Measurements from ENCODE around the gene FAM3C.

The FAM3C gene

GRCh38 chr7:121410829-121411596 is 14.9 kb upstream of the FAM3C start:
- no peak for DNase-seq (ENCODE audit: low read depth, low spot score)

DNA sequence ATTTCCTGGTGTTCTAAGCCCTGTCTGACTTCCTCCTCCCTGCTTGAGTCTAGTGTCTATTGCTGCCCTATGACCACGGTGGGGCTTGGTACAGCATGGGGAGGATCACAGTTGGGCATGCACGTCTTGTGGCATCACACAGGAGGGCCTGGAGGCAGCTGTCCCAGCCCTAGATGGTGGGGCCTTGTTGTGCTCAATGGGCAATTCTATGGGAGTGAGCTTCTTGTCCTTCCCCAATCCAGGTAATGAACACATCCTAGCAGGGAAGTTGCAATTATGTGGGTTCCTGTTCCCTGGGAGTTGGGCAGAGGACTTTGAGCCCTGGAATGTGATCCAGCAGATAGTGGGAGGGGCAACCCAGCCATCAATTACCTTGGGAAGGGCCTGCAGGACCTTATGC is 10.8 kb upstream of the FAM3C start:
- no peak for DNase-seq (ENCODE audit: low read depth, low spot score)

DNA sequence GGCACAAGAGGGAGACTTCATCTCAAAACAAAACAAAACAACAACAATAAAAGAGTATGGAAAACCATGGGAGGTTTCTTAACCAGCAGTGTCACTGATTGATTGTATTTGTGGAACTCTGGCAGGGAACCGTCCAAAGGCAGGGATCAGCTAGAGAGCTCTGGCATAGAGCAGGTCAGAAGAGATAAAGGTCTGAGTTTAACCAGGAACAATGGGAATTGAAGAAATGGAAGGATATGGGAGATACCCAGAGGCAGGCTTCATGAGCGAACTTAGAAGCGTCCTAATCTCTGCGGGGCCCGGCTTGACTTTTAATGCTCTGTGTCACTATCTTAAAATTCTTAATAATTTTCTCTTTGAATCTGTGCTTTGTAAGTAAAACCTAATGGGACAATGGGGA is 10.4 kb upstream of the FAM3C start:
- DNase-seq (ENCODE audit: low read depth, low spot score), result no peak

- DNase-seq (ENCODE audit: low read depth, low spot score), result no peak
These were observed 8.2 kb upstream of the FAM3C start for GRCh38 chr7:121404348-121404747.

DNA sequence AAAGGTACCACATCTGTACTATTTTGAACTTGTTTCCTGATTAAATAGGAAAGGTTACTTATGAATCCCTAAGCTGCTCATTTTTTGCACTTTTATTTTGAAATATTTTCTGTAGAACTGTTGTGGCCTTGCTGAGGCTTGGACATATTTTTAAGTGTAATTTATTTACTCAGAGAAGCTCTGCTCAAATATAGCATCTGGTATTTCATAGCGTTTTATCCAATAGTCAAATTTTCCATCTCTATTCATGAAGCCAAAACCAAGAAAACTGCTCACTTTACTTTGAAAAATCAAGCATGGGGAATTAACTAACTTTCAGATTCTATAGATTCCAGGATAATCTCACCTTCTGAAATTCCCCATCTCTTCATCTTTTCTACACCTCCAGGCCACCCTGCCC is 6.6 kb upstream of the FAM3C start:
- no peak for DNase-seq (ENCODE audit: low read depth, low spot score)

GRCh38 chr7:121401896-121402295 is 5.8 kb upstream of the FAM3C start:
- no peak for DNase-seq (ENCODE audit: low read depth, low spot score)

- DNase-seq (ENCODE audit: low read depth, low spot score), result no peak
These were observed 2.1 kb upstream of the FAM3C start for GRCh38 chr7:121398246-121398645.

DNA sequence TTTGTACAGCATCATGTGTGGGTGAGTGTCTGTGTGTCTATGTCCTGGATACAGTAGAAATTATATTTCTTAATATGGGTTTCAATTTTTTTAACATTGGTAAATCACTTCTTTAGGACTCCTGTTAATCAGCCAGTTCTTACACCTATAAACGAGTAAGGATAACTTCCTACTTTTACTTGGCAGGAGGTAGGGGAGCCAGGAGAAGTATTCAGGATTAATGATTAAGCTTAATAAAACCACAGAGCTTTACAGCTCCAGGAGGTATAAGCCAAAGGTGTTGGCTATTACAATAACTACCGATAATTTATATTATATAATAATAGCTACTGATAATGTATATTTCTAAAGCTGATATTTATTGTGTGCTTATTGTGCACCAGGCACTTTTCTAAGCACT is 1.7 kb upstream of the FAM3C start:
- DNase-seq (ENCODE audit: low read depth, low spot score), result no peak

DNA sequence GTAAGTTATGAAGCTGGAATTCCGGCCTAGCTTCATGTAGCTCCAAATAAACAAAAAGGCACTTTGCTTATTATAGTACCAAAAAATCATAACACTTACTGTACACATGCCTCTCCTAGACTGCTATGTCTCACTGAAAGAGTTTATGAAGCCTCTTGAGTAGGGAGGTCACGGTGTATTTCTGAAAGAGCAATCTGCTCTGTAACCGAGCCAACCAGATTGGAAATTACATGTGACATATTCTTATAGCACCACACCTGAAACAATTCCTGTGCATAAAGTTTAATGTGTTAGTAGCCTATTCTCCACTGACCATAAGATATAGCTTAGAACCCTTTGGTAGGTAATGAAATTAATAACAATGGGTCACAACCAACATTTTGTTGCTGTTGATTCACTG is 1.3 kb upstream of the FAM3C start:
- DNase-seq (ENCODE audit: low read depth, low spot score), result no peak

DNA sequence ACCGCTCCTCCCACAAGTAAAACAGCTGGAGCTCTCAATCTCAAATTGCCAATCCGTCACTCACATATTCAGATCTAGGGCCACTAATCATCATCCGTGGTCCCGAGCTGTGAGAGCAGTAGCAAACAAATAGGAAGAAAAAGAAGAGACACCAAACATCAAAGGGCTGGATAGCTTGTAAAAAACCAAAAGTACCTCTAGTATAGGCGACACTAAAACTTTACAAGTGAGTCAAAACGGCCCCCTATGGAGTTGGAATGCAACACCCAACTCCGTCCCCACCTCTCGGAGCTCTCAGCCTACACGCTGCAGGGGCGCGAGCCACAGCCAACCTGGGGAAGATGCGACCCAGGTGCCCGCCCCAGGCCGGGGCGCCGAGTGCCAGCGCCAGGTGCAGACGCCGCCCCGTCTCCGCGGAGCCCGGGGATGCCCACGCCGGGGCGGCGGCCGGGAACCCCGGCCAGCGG is 581 bp downstream of the FAM3C start:
- peak; percentile 56 for DNase-seq (ENCODE audit: low read depth, low spot score)

DNA sequence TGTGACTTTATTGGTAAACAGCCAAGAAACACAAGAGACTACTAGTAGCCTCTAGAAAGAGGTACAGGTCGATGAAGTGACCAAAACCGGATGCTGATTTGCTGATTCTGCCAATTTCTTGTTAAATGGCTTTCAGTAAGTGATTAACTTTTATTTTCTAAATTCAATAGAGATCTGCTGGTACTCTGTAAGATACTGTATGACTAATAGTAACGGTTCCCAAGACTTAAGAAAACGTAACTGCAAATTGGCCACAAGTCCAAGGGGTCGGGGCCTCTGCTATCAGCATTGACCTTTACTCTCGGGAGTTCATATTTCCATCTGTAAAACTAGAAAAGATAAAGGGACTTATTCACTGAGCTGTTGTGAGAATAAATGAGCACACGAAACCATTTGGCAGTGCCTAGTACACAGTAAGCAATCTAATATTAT is 1.4 kb downstream of the FAM3C start:
- peak; percentile 15 for DNase-seq (ENCODE audit: low read depth, low spot score)

GRCh38 chr7:121393005-121393366 is 3.1 kb downstream of the FAM3C start:
- no peak for DNase-seq (ENCODE audit: low read depth, low spot score)

- no peak for DNase-seq (ENCODE audit: low read depth, low spot score)
These were observed 3.7 kb downstream of the FAM3C start for GRCh38 chr7:121392277-121393004.

DNA sequence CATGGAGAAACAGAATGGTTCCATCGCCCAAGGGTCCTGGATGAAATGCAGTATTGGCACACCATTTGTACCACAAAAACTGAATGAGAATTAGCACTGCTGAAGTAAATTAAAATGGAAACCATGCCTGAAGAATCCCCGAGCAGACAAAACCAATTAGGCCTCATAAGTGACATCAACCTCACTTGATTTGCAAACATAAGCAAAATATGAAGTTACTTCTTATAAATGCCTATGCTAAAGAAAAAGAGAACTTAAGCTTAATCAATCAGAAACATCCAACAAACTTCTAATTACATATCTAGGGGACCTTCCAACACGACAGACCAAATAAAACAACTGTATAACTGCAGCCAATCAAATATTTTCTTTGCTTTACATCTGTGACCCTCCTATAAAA is 4.4 kb downstream of the FAM3C start:
- DNase-seq (ENCODE audit: low read depth, low spot score), result no peak

DNA sequence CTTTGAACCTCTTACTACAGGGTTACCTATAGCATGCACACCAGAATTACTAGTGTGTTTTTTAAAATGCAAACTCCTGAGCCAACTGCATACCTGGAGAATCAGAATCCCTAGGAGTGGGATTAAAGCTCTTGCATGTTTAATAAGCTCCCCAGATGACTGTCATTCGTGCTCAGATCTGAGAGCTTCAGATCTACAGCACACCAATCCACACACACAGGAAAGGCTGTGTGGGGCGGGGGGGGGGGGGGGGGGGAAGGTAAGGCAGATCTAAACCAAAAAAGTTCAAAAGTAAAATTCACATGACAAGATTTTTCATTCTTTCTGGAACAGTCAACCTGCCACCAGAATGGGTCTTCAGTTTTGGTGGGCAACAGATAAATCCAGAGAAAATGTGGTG is 5.5 kb downstream of the FAM3C start:
- DNase-seq (ENCODE audit: low read depth, low spot score), result no peak

- DNase-seq (ENCODE audit: low read depth, low spot score), result no peak
These were observed 6.0 kb downstream of the FAM3C start for GRCh38 chr7:121390109-121390508.

- DNase-seq (ENCODE audit: low read depth, low spot score), result no peak
These were observed 7.2 kb downstream of the FAM3C start for GRCh38 chr7:121388950-121389349.

DNA sequence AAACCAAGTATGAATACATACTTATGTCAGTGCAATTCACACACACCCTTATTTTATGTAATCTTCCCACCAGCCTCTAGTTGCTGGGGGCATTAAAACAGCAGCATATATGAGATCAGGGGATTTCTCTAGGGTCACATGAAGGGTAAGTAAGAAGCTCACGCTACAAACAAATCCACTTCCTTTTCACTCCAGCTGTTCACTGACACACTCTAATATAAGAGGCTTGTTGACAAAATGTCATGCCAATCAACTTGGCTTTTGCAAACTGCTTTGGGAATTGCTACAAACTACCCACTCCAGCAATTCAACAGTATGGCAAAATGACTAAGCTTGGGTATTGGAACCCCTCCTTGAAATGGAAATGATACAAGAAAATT is 10.3 kb downstream of the FAM3C start:
- DNase-seq (ENCODE audit: low read depth, low spot score), result peak; percentile 19

GRCh38 chr7:121385056-121385799 is 10.9 kb downstream of the FAM3C start:
- DNase-seq (ENCODE audit: low read depth, low spot score), result no peak

- DNase-seq (ENCODE audit: low read depth, low spot score), result no peak
These were observed 11.8 kb downstream of the FAM3C start for GRCh38 chr7:121384265-121384664.

GRCh38 chr7:121383235-121383910 is 12.7 kb downstream of the FAM3C start:
- no peak for DNase-seq (ENCODE audit: low read depth, low spot score)

DNA sequence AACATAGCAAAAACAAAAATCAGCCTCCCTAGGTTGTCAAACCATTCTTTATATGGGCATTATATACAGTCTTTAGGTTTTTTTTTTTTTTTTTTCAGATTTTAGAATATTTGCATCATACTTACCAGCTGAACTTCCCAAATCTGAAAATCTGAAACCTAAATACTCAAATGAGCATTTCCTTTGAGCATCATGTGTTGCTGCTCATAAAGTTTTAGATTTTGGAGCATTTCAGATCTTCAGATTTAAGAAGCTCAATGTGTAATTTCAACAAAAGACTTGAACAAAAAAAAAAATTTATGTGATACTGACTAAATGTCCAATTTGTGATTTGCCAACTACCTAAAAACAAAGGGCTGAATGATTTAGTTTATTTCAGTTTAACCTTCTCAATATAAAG is 13.6 kb downstream of the FAM3C start:
- no peak for DNase-seq (ENCODE audit: low read depth, low spot score)
